H1 (cell line): ENCODE measurements around the gene DDX18. TPM values are rescaled to one million over a fixed set of nuclear protein-coding genes. Genes with fewer than 3 reads are reported as not detected.

Experiments used
- CTCF ChIA-PET: fragments of 300-600 bp; sonication (Branson Sonifier 250); formaldehyde crosslinking; loops from one replicate; lab custom pipeline; 2021; ENCODE audit not compliant: partially characterized antibody; lab: Charles Lee
- POLR2A ChIA-PET: fragments of 300-600 bp; sonication (Branson Sonifier 250); formaldehyde crosslinking; loops from one replicate; lab custom pipeline; 2021; ENCODE audit warnings: inconsistent platforms; ENCODE audit not compliant: partially characterized antibody; lab: Charles Lee
- DNase-seq, 2 experiments: peaks; one replicate each; pipeline versions ENCODE4 v3.0.0 to v3.0.0-alpha.2; 2010 to 2022; ENCODE audit warnings: low spot score in 2 of 2, low read depth in 1 of 2, mixed read lengths in 1 of 2
- FAIRE-seq: peaks from 2 replicates; lab custom pipeline; 2011; peaks lifted over from hg19 to GRCh38; lab: Jason Lieb, UNC
- H2AFZ ChIP-seq: 2 replicates; pipeline ENCODE4 v1.8.1; 2012; ENCODE audit warnings: low read length, inconsistent platforms
- H2AK5ac ChIP-seq: 2 replicates; pipeline ENCODE4 v1.6.1; 2013; ENCODE audit warnings: low read depth, low read length
- H2BK120ac ChIP-seq: replicated peaks from 2 replicates; pipeline ENCODE3; 2013; ENCODE audit warnings: low read depth, low read length, inconsistent platforms
- H2BK12ac ChIP-seq: 2 replicates; pipeline ENCODE4 v1.6.1; 2013; ENCODE audit warnings: low read depth, low read length
- H2BK15ac ChIP-seq: 2 replicates; pipeline ENCODE4 v1.6.1; 2013; ENCODE audit warnings: low read length
- H2BK20ac ChIP-seq: 2 replicates; pipeline ENCODE4 v1.6.1; 2013; ENCODE audit warnings: low read length
- H2BK5ac ChIP-seq: 2 replicates; pipeline ENCODE4 v1.6.1; 2013; ENCODE audit warnings: low read depth, low read length
- H3K14ac ChIP-seq: 2 replicates; pipeline ENCODE4 v1.6.1; 2013; ENCODE audit warnings: inconsistent platforms; ENCODE audit not compliant: insufficient read length
- H3K18ac ChIP-seq: 2 replicates; pipeline ENCODE4 v1.6.1; 2013; ENCODE audit warnings: low read length; ENCODE audit errors: extremely low read depth
- H3K23ac ChIP-seq: 2 replicates; pipeline ENCODE4 v1.6.1; 2013; ENCODE audit warnings: inconsistent platforms; ENCODE audit not compliant: insufficient read length
- H3K23me2 ChIP-seq: 2 replicates; pipeline ENCODE4 v1.6.1; 2013; ENCODE audit warnings: low read depth, low read length
- H3K27ac ChIP-seq: 2 replicates; pipeline ENCODE4 v1.6.1; 2011; ENCODE audit warnings: low read depth, low read length, inconsistent platforms
- H3K27me3 ChIP-seq, 4 experiments: replicated peaks in 1 of 4; 1 replicate in 1 of 4; 2 replicates in 3 of 4; pipeline versions ENCODE4 v1.6.1 to v1.8.1; 2011 to 2013; ENCODE audit warnings: low read length in 3 of 4, mild to moderate bottlenecking in 3 of 4, inconsistent platforms in 2 of 4, mixed read lengths in 2 of 4, moderate library complexity in 1 of 4; ENCODE audit not compliant: control insufficient read depth in 3 of 4, insufficient read depth in 3 of 4; ENCODE audit errors: extremely low read depth in 1 of 4
- H3K36me3 ChIP-seq, 4 experiments: 2 replicates each; pipeline versions ENCODE4 v1.6.1 to v1.8.1; 2011 to 2013; ENCODE audit warnings: mild to moderate bottlenecking in 4 of 4, low read length in 3 of 4, moderate library complexity in 2 of 4, control low read depth in 1 of 4, inconsistent platforms in 1 of 4; ENCODE audit not compliant: insufficient read depth in 4 of 4, control insufficient read depth in 2 of 4
- H3K4ac ChIP-seq: replicated peaks from 2 replicates; pipeline ENCODE3; 2013; ENCODE audit warnings: low read length, low read depth, mixed read lengths, inconsistent platforms; ENCODE audit not compliant: insufficient read length
- H3K4me1 ChIP-seq, 4 experiments: replicated peaks in 1 of 4; 1 replicate in 1 of 4; 2 replicates in 3 of 4; pipeline versions ENCODE4 v1.6.1 to v1.8.1; 2011 to 2013; ENCODE audit warnings: low read length in 3 of 4, inconsistent platforms in 2 of 4, mixed read lengths in 1 of 4; ENCODE audit not compliant: insufficient read depth in 4 of 4, control insufficient read depth in 3 of 4
- H3K4me2 ChIP-seq, 2 experiments: 2 replicates each; pipeline versions ENCODE4 v1.6.1 to v1.8.1; 2011 to 2013; ENCODE audit warnings: low read depth in 2 of 2, low read length in 2 of 2, control low read depth in 1 of 2, inconsistent platforms in 1 of 2, mild to moderate bottlenecking in 1 of 2; ENCODE audit not compliant: insufficient read depth in 1 of 2
- H3K4me3 ChIP-seq, 4 experiments: fragments of 200-600, 300-600 bp in 1 of 4; sonication (generic), shearing (Covaris generic), sonication (Bioruptor Twin) in 1 of 4; 2 replicates each; pipeline versions ENCODE4 v1.5.1 to v1.8.1; 2011 to 2016; ENCODE audit warnings: low read length in 4 of 4, low read depth in 3 of 4, control low read depth in 2 of 4, inconsistent platforms in 2 of 4, mild to moderate bottlenecking in 2 of 4, mixed read lengths in 1 of 4, moderate library complexity in 1 of 4; ENCODE audit not compliant: insufficient read depth in 2 of 4; ENCODE audit errors: extremely low read depth in 1 of 4
- H3K56ac ChIP-seq: replicated peaks from 2 replicates; pipeline ENCODE3; 2013; ENCODE audit warnings: low read depth, mild to moderate bottlenecking, mixed read lengths, low read length, inconsistent platforms; ENCODE audit not compliant: insufficient read length
- H3K79me1 ChIP-seq: 2 replicates; pipeline ENCODE4 v1.6.1; 2013; ENCODE audit warnings: low read depth, low read length, control low read depth
- H3K79me2 ChIP-seq, 2 experiments: 2 replicates each; pipeline versions ENCODE4 v1.6.1 to v1.8.1; 2012 to 2013; ENCODE audit warnings: low read length in 2 of 2, mild to moderate bottlenecking in 2 of 2, inconsistent platforms in 1 of 2; ENCODE audit not compliant: insufficient read depth in 2 of 2, control insufficient read depth in 1 of 2
- H3K9ac ChIP-seq, 4 experiments: replicated peaks in 1 of 4; 1 replicate in 1 of 4; 2 replicates in 3 of 4; pipeline versions ENCODE4 v1.6.1 to v1.8.1; 2011 to 2013; ENCODE audit warnings: low read depth in 3 of 4, low read length in 3 of 4, control low read depth in 2 of 4, mild to moderate bottlenecking in 2 of 4, moderate library complexity in 2 of 4, inconsistent platforms in 1 of 4; ENCODE audit errors: extremely low read depth in 1 of 4
- H3K9me3 ChIP-seq, 2 experiments: 2 replicates each; pipeline versions ENCODE4 v1.6.1 to v1.8.1; 2012 to 2013; ENCODE audit warnings: mild to moderate bottlenecking in 2 of 2, moderate library complexity in 2 of 2, control low read depth in 1 of 2, inconsistent platforms in 1 of 2, low read depth in 1 of 2, low read length in 1 of 2, mixed read lengths in 1 of 2; ENCODE audit not compliant: insufficient read depth in 2 of 2
- H4K20me1 ChIP-seq, 2 experiments: replicated peaks in 1 of 2; 2 replicates each; pipeline versions ENCODE3 to v1.8.1; 2011 to 2013; ENCODE audit warnings: inconsistent platforms in 2 of 2, low read length in 2 of 2, mild to moderate bottlenecking in 1 of 2; ENCODE audit not compliant: insufficient read depth in 2 of 2, control insufficient read depth in 1 of 2
- H4K5ac ChIP-seq: 2 replicates; pipeline ENCODE4 v1.6.1; 2013; ENCODE audit warnings: low read length, low read depth, mixed read lengths, inconsistent platforms; ENCODE audit not compliant: insufficient read length
- H4K8ac ChIP-seq: 2 replicates; pipeline ENCODE4 v1.8.0; 2013; ENCODE audit warnings: mild to moderate bottlenecking, moderate library complexity, low read length, inconsistent platforms; ENCODE audit not compliant: insufficient read depth; ENCODE audit errors: extremely low read depth
- H4K91ac ChIP-seq: replicated peaks from 2 replicates; pipeline ENCODE3; 2013; ENCODE audit warnings: low read length, mixed read lengths, inconsistent platforms; ENCODE audit not compliant: insufficient read length
- CEBPB ChIP-seq: IDR thresholded peaks from 2 replicates; pipeline ENCODE4 v1.6.1; 2012; ENCODE audit warnings: low read depth, low read length
- CHD2 ChIP-seq: IDR thresholded peaks from 2 replicates; pipeline ENCODE4 v1.6.1; 2012; ENCODE audit warnings: low read length, improper control_type of control experiment
- EGR1 ChIP-seq: IDR thresholded peaks from 2 replicates; pipeline ENCODE4 v1.6.1; 2011; ENCODE audit warnings: low read depth, low read length, borderline replicate concordance
- JUN ChIP-seq: IDR thresholded peaks from 2 replicates; pipeline ENCODE4 v1.6.1; 2011; ENCODE audit warnings: low read depth, mild to moderate bottlenecking, improper control_type of control experiment, low read length
- POU5F1 ChIP-seq: IDR thresholded peaks from 2 replicates; pipeline ENCODE4 v1.6.1; 2011; ENCODE audit warnings: low read depth, mild to moderate bottlenecking, low read length, moderate library complexity
- RAD21 ChIP-seq, 2 experiments: IDR thresholded peaks in 1 of 2; conservative IDR thresholded peaks in 1 of 2; 2 replicates each; pipeline ENCODE4 v1.6.1; 2011; ENCODE audit warnings: low read depth in 2 of 2, low read length in 2 of 2, improper control_type of control experiment in 1 of 2, inconsistent platforms in 1 of 2, mild to moderate bottlenecking in 1 of 2, moderate library complexity in 1 of 2
- RFX5 ChIP-seq: IDR thresholded peaks from 2 replicates; pipeline ENCODE4 v1.6.1; 2011; ENCODE audit warnings: low read depth, low read length, improper control_type of control experiment, borderline replicate concordance
- RNF2 ChIP-seq: fragments of 200-900, 300-1000 bp; sonication (generic); IDR thresholded peaks from 2 replicates; pipeline ENCODE4 v1.7.1; 2016; ENCODE audit warnings: borderline replicate concordance, low read depth, mild to moderate bottlenecking, antibody characterized with exemption, low read length; ENCODE audit not compliant: poor library complexity, severe bottlenecking; ENCODE audit errors: missing control alignments
- SIN3A ChIP-seq, 2 experiments: IDR thresholded peaks in 1 of 2; conservative IDR thresholded peaks in 1 of 2; 2 replicates each; pipeline ENCODE4 v1.6.1; 2011 to 2012; ENCODE audit warnings: low read length in 2 of 2, improper control_type of control experiment in 1 of 2, low read depth in 1 of 2, mild to moderate bottlenecking in 1 of 2
- SUZ12 ChIP-seq: fragments of 200-600 bp; sonication (generic); IDR thresholded peaks from 2 replicates; pipeline ENCODE4 v1.6.1; 2012; ENCODE audit warnings: mild to moderate bottlenecking, inconsistent platforms, low read length, moderate library complexity, mixed read lengths
- TEAD4 ChIP-seq: IDR thresholded peaks from 2 replicates; pipeline ENCODE4 v1.6.1; 2012; ENCODE audit warnings: low read depth, low read length, inconsistent platforms, mixed read lengths
- YY1 ChIP-seq: IDR thresholded peaks from 2 replicates; pipeline ENCODE4 v1.6.1; 2011; ENCODE audit warnings: low read depth, mild to moderate bottlenecking, low read length
- WGBS, 2 experiments: shearing (Covaris generic) in 1 of 2; methylation state at CpG; one replicate each; pipeline versions ENCODE4 v1.1.6 to v1.1.7; 2013 to 2015; ENCODE audit warnings: low lambda C conversion rate in 2 of 2, mixed read lengths in 2 of 2, inconsistent platforms in 1 of 2, low coverage in 1 of 2, missing lambda C conversion rate in 1 of 2; ENCODE audit not compliant: insufficient replicate concordance in 2 of 2, insufficient coverage in 1 of 2, insufficient read length in 1 of 2; ENCODE audit errors: extremely low coverage in 1 of 2, missing lambda C conversion rate in 1 of 2; 5-methylcytosine and 5-hydroxymethylcytosine counted together
- polyA plus RNA-seq, 7 experiments: library from polyadenylated mRNA; depleted of rRNA in 3 of 7; stranded (reverse) in 5 of 7; unstranded in 2 of 7; fragments of >200 nt in 5 of 7; fragments of 200-250 nt in 2 of 7; gene quantifications; 1 replicate in 5 of 7; 2 replicates in 1 of 7; 4 replicates in 1 of 7; pipeline versions ENCODE4 v1.2.1 to v1.2.3, GENCODE V29; 2011 to 2013; ENCODE audit warnings: missing spikeins in 2 of 7, mixed read lengths in 2 of 7
- total RNA-seq: library from RNA; stranded (reverse); fragmentation: NEBNext Ultra II Directional; extraction: Animal tissue kit (Norgen Biotek cat#: 25700); gene quantifications from 2 replicates; pipeline ENCODE4 v1.2.1, GENCODE V29; 2021

Gene DDX18
- total and polyA plus RNA-seq, 2 of the 8 experiments (the other 6 are each of a cell fraction or from before 2014, with no cell fraction given), result 31.3 to 119 TPM

GRCh38 chr2:117770730-117771129 lies 43.8 kb upstream of the DDX18 start:
- 95% methylated on average over 1 of the region's 1 CpG; no CpG with 5 or more reads in 1 of the 2 experiments for WGBS, 2 experiments

More at GRCh38 chr2:117770730-117771129, 43.8 kb upstream of the DDX18 start:
- no peak overlapping the region for H3K23ac ChIP-seq
- no peak overlapping the region for H3K18ac ChIP-seq
- H4K91ac ChIP-seq, result no peak overlapping the region
- no peak overlapping the region for H3K9ac ChIP-seq
- no peak for TF ChIP-seq RNF2
- TF ChIP-seq RFX5, result no peak
- TF ChIP-seq CEBPB, result no peak
- TF ChIP-seq YY1, result no peak
- TF ChIP-seq SUZ12, result no peak
- TF ChIP-seq RAD21 (IDR thresholded peaks at IDR 0.05 in 1 of 2, conservative IDR thresholded peaks at IDR 0.05 in 1 of 2; ENCODE audit: low read depth in 2 of 2, low read length in 2 of 2), result no peak
- TF ChIP-seq POU5F1, result no peak
- no peak for TF ChIP-seq JUN
- no peak for TF ChIP-seq EGR1
- no peak for TF ChIP-seq SIN3A (conservative IDR thresholded peaks at IDR 0.05 in 1 of 2, IDR thresholded peaks at IDR 0.05 in 1 of 2; ENCODE audit: low read depth in 1 of 2, low read length in 2 of 2)
- TF ChIP-seq CHD2, result no peak
- no peak for TF ChIP-seq TEAD4
- DNase-seq (no peak), FAIRE-seq (no peak)
- H4K5ac ChIP-seq, result no peak overlapping the region
- no peaks in the 10 kb centered on the region for H3K9me3 ChIP-seq
- no peak overlapping the region for H2AFZ ChIP-seq
- H3K4ac ChIP-seq, result no peak overlapping the region
- no peaks in the 10 kb centered on the region for H3K23me2 ChIP-seq
- H2AK5ac ChIP-seq, result no peak overlapping the region
- H2BK5ac ChIP-seq, result no peak overlapping the region
- no peak overlapping the region for H2BK20ac ChIP-seq
- H3K27me3 ChIP-seq, result no peaks in the 10 kb centered on the region
- ChIA-PET POLR2A (no interaction called here), CTCF (interaction anchor here (2.3 to 3.9 kb wide), 4 partner anchors 11 to 303 kb away, joined by 11 to 21 read pairs (median 12); no protein-coding TSS in a partner anchor)
- no peak overlapping the region for H3K4me3 ChIP-seq
- 0 out of 7 replicates have a peak, but pooled peaks cover 0 to 4% (median 0%) of the 10 kb centered on the region in 4 experiments for H3K4me1 ChIP-seq
- H2BK15ac ChIP-seq, result no peak overlapping the region
- H2BK120ac ChIP-seq, result no peak overlapping the region
- no peak overlapping the region for H3K56ac ChIP-seq
- H2BK12ac ChIP-seq, result no peak overlapping the region
- H3K36me3 ChIP-seq, result no peaks in the 10 kb centered on the region
- H3K27ac ChIP-seq, result no peak overlapping the region
- H3K14ac ChIP-seq, result no peak overlapping the region
- no peaks in the 10 kb centered on the region for H3K79me1 ChIP-seq
- no peaks in the 10 kb centered on the region for H4K20me1 ChIP-seq
- no peaks in the 10 kb centered on the region for H3K79me2 ChIP-seq
- H3K4me2 ChIP-seq, result no peak overlapping the region
- no peak overlapping the region for H4K8ac ChIP-seq
